IPS-18c (cell line): ENCODE data around the gene C22orf39.

ENCODE experiments used
- H3K4me3 ChIP-seq: 2 replicates; pipeline ENCODE4 v1.7.0; 2013; ENCODE audit warnings: low read depth, mild to moderate bottlenecking, low read length, moderate library complexity; ENCODE audit not compliant: insufficient read depth
- H3K9me3 ChIP-seq: one replicate; pipeline ENCODE4 v1.6.1; 2013; ENCODE audit warnings: mild to moderate bottlenecking, low read length, moderate library complexity; ENCODE audit not compliant: control insufficient read depth, insufficient read depth

Gene C22orf39

GRCh38 chr22:19478901-19479354, 31.4 kb upstream of the C22orf39 start, which contains the start of gene UFD1:
TSS of gene UFD1 (minus strand) at chr22:19479193. CDS start at chr22:19479085, 108 bp downstream.
- peak within 1 kb of the TSS; percentile 88 for H3K4me3 ChIP-seq
- H3K9me3 ChIP-seq, result no peaks in the 10 kb centered on the region

GRCh38 chr22:19478045-19478900, 30.8 kb upstream of the C22orf39 start:
- Histone ChIP-seq H3K4me3 (peak overlapping the region; percentile 88), H3K9me3 (no peaks in the 10 kb centered on the region)

DNA sequence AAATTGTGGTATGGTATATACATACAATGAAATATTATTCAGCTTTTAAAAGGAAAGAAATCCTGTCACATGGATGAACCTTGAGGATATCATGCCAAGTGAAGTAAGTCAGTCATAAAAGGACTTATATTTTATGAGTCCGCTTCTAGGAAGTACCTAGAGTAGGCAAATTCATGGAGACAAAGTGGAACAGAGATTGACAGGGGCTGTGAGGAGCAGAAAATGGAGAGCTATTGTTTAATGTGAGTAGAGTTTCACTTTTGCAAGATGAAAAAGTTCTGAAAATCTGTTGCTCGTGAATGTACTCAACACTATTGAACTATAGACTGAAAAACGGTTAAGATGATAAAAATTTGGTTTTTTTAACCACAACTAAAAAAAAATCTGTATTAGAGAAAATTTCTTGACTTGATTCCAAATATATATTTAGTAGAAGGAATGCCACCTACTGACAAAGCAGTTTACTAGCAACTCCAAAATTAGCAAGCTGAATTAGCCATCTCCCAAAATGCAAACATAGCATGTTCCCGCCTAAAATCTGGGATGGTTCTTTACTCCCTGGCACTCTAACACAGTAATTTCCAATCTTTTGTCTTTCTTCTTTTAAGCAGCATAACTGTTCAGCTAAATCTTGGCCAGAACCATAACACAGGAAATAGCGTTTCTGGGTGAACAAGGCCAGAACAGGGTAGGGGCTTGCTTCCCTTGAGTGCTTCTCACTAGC, 30.0 kb upstream of the C22orf39 start:
- Histone ChIP-seq H3K9me3 (no peaks in the 10 kb centered on the region), H3K4me3 (peak overlapping the region; percentile 88)

DNA sequence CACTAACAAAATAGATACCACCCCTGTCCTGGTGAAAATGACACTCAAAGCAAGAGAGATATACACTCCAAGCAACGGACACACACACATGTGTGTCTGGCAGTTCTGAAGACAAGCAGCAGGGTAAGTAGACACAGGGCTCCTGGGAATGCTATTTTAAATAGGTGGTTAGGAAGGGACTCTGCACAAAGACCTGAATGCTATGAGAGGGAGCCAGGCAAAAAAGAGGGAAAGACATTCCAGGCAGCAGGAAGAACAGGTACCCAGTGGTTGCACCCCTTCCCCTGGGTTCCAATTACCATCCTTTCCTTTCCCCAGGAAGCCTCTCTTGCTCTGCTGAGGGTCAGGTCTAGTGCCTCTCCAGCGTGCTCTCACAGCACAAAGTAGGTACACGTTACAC, 28.5 kb upstream of the C22orf39 start:
- no peak overlapping the region for H3K4me3 ChIP-seq
- H3K9me3 ChIP-seq, result no peaks in the 10 kb centered on the region

GRCh38 chr22:19473578-19473977, 26.1 kb upstream of the C22orf39 start:
- no peak overlapping the region for H3K4me3 ChIP-seq
- peaks cover 2% of the 10 kb centered on the region for H3K9me3 ChIP-seq

- H3K4me3 ChIP-seq, result no peak overlapping the region
- H3K9me3 ChIP-seq, result peaks cover 2% of the 10 kb centered on the region
Measured at GRCh38 chr22:19472233-19472632, 24.7 kb upstream of the C22orf39 start.

DNA sequence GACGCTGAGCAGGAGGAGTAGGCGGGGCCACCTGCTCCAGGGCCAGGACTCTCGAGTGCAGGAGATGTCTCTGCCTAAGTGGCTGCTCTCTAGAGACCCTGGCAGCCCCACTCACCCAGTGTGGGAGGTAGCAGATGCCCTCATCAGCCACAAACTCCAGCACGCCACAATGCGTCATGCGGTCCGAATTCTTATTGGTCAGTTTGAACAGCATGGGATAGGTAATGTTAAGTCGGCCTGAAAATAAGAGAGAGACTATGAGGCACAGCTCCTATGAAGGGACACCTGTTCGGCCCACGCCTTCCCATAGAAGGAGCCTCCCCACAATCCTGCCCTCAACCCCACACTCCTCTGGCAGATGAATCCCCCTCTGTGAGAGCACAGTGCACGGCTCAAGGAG, 24.1 kb upstream of the C22orf39 start:
- Histone ChIP-seq H3K9me3 (peaks cover 2% of the 10 kb centered on the region), H3K4me3 (no peak overlapping the region)

DNA sequence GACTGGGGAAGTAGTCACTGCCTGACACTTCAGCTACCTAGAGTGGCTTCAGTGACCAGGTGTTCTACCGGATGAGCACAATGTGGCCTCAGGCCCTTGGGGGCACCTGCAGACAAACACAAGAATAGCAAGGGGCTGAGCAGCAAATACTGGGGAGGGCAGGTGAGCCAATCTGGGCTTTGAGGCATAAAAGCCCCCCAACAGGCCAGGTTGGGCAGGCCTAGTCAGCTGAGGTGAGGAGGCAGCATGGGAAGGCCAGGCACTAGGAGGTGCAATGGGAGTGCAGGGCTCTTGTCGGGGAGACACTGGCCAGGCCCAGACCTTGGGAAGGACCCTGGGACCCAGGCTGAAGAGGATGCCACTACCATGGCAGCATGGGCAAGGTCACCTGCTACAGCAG, 22.5 kb upstream of the C22orf39 start:
- H3K9me3 ChIP-seq, result peaks cover 2% of the 10 kb centered on the region
- H3K4me3 ChIP-seq, result no peak overlapping the region

DNA sequence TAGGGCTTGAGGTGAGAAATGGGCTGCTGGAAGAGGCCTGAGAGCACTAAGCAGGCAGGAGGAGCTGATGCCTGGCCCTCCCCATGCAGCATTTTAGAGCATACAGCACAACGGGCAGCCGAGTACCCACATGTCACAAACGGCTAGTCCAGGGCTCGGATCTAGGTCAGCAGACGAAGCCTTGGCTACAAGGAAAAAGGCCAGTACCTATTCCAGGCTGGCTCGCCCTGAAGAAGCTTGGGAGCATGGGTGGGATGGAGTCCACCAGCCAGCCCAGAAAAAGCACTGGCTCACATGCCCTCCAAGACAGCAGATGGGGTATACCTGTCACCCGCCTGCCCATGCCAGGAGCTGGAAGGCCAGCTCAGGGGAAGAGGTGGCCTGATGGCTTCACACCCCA, 21.9 kb upstream of the C22orf39 start:
- H3K9me3 ChIP-seq, result peaks cover 2% of the 10 kb centered on the region
- H3K4me3 ChIP-seq, result no peak overlapping the region

DNA sequence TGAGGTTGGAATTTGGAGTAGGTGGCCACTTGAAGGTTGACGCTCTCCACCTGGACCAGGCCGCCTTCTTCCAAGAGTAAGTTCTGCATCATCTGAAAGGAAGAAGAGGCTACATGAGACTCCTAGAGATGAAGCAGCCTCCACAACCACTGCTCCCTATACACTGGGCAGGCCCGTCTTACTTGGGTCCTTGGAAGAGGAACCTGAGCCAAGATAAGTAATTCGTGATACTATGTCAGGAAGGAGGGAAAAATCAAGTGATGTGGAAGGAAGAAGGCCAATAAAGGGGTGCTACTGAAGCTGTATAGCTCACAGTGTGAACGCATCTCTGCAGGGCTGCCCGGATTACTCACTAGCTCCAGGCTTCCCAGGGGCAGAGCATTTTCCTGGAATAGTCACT, 20.4 kb upstream of the C22orf39 start:
- no peak overlapping the region for H3K4me3 ChIP-seq
- H3K9me3 ChIP-seq, result peaks cover 2% of the 10 kb centered on the region

GRCh38 chr22:19466848-19467752, 19.6 kb upstream of the C22orf39 start:
- Histone ChIP-seq H3K4me3 (no peak overlapping the region), H3K9me3 (peaks cover 2% of the 10 kb centered on the region)

DNA sequence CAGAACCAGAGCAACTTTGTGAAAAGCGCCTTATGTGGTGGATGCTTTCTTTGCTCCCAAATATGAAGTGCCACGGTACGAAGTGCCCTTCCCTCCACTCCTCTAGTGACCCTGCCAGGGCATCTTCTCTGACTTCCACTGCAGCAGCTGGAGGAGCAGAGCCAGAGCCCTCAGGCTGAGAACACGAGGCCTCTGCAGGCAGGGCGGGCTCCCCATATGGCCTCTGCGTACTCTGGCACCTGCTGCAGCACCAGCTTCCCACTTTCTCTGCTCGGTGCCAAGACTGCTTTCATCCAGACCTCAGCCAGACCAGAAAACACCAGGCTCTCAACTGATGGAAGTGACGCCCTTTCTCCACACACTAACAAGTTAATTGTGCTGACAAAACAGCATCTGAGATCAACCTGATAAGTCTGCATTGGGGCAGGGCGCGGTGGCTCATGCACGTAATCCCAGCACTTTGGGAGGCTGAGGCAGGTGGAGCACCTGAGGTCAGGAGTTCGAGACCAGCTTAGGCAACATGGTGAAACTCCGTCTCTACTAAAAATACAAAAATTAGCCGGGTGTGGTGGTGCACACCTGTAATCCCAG, 18.7 kb upstream of the C22orf39 start:
- Histone ChIP-seq H3K4me3 (no peak overlapping the region), H3K9me3 (peaks cover 2% of the 10 kb centered on the region)

- Histone ChIP-seq H3K9me3 (peaks cover 2% of the 10 kb centered on the region), H3K4me3 (no peak overlapping the region)
Measured at GRCh38 chr22:19464975-19465374, 17.5 kb upstream of the C22orf39 start.

DNA sequence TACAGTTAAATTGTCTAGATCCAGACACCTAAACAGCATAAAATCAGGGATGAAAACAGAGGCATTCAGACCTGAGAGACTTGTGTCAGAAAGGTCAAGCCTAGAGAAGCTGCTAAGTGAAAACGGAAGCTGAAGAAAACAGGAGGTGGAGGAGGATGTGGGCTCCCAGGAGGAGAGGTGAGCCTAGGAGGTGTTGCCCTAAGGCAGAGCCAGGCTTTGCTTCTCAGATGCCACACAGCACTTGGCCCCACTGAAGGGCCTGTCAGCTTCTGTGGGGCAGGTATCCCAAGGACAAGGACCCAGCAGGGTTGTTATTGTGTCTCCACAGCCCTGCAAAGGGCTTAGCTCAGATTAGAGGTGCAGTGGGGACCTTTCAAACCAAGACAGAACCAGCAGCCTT, 17.0 kb upstream of the C22orf39 start:
- Histone ChIP-seq H3K9me3 (peaks cover 2% of the 10 kb centered on the region), H3K4me3 (no peak overlapping the region)

GRCh38 chr22:19463491-19464469, 16.3 kb upstream of the C22orf39 start:
- Histone ChIP-seq H3K9me3 (no peaks in the 10 kb centered on the region), H3K4me3 (no peak overlapping the region)

DNA sequence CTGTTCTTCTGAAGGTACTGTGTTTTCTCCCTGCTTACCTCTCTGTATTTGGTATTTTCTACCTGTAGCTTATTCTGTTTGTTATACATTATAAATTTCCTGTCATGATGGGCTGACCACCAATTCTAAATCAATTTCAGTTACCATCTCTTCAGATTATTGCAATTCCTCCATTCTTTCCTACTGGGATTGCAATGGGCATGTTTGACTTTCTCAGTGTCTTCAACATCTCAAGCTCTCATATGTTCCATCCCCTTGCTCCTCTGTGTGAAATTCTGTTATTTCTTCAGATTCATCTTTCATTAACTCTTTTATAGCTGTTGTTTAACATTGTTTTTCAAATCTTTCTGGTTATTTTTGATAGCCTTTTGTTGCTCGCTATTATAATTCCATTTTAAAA, 15.5 kb upstream of the C22orf39 start:
- Histone ChIP-seq H3K4me3 (no peak overlapping the region), H3K9me3 (no peaks in the 10 kb centered on the region)
